Measurements from ENCODE around the gene TMC1. TPM values are rescaled to one million over a fixed set of nuclear protein-coding genes. Genes with fewer than 3 reads are reported as not detected.
A peak's percentile ranks its signal among the peaks of the same experiment; 100 is the strongest.

Gene TMC1
- total and polyA plus RNA-seq, 2 of the 8 experiments (the other 6 are each of a cell fraction or from before 2014, with no cell fraction given) = 0.95 to 0.98 TPM

GRCh38 chr9:72726947-72727346 is 205.5 kb downstream of the TMC1 start:
- Histone ChIP-seq H4K91ac (replicated peaks; ENCODE audit: insufficient read length, low read length) (peak overlapping the region; percentile 86), H3K23me2 (ENCODE audit: low read depth, low read length) (no peaks in the 10 kb centered on the region), H3K4me1 (replicated peaks in 1 of 4; ENCODE audit: control insufficient read depth in 3 of 4, insufficient read depth in 4 of 4, low read length in 3 of 4) (peaks cover 0 to 17% (median 8%) of the 10 kb centered on the region in 4 experiments; a peak in 4 of 7 replicates), H3K56ac (replicated peaks; ENCODE audit: insufficient read length, low read depth, low read length) (no peak overlapping the region), H4K20me1 (replicated peaks in 1 of 2; ENCODE audit: control insufficient read depth in 1 of 2, insufficient read depth in 2 of 2, low read length in 2 of 2) (no peaks in the 10 kb centered on the region), H4K5ac (ENCODE audit: insufficient read length, low read depth, low read length) (peak overlapping the region; percentile 85), H3K27me3 (replicated peaks in 1 of 4; ENCODE audit: control insufficient read depth in 3 of 4, extremely low read depth in 1 of 4, insufficient read depth in 3 of 4, low read length in 3 of 4) (no peaks in the 10 kb centered on the region), H4K8ac (ENCODE audit: extremely low read depth, insufficient read depth, low read length) (no peak overlapping the region), H2BK15ac (ENCODE audit: low read length) (no peak overlapping the region), H3K4ac (replicated peaks; ENCODE audit: insufficient read length, low read depth, low read length) (no peak overlapping the region), H3K18ac (ENCODE audit: extremely low read depth, low read length) (peak overlapping the region; percentile 61; the same call in 1 of the 2 replicates), H3K9ac (replicated peaks in 1 of 4; ENCODE audit: extremely low read depth in 1 of 4, low read depth in 3 of 4, low read length in 3 of 4) (no peak overlapping the region), H3K36me3 (ENCODE audit: control insufficient read depth in 2 of 4, insufficient read depth in 4 of 4, low read length in 3 of 4) (peaks cover 0 to 20% (median 6%) of the 10 kb centered on the region in 4 experiments; a peak in 3 of 8 replicates), H2BK12ac (ENCODE audit: low read depth, low read length) (no peak overlapping the region), H3K23ac (ENCODE audit: insufficient read length) (no peak overlapping the region), H3K27ac (ENCODE audit: low read depth, low read length) (no peak overlapping the region), H3K79me1 (ENCODE audit: low read depth, low read length) (no peaks in the 10 kb centered on the region), H2BK20ac (ENCODE audit: low read length) (peak overlapping the region; percentile 8; the same call in 1 of the 2 replicates), H3K14ac (ENCODE audit: insufficient read length) (no peak overlapping the region), H2AK5ac (ENCODE audit: low read depth, low read length) (no peak overlapping the region), H3K9me3 (ENCODE audit: insufficient read depth in 2 of 2, low read depth in 1 of 2, low read length in 1 of 2) (peaks cover 11 to 19% of the 10 kb centered on the region in 2 experiments), H3K4me3 (ENCODE audit: extremely low read depth in 1 of 4, insufficient read depth in 2 of 4, low read depth in 3 of 4, low read length in 4 of 4) (peak overlapping the region in 1 of 4 experiments; percentile 5; a peak in 1 of 8 replicates), H2BK120ac (replicated peaks; ENCODE audit: low read depth, low read length) (peak overlapping the region; percentile 89), H2AFZ (ENCODE audit: low read length) (no peak overlapping the region), H3K4me2 (ENCODE audit: insufficient read depth in 1 of 2, low read depth in 2 of 2, low read length in 2 of 2) (peak overlapping the region; percentile 35; a peak in 3 of 4 replicates), H2BK5ac (ENCODE audit: low read depth, low read length) (peak overlapping the region; percentile 64; the same call in 1 of the 2 replicates), H3K79me2 (ENCODE audit: control insufficient read depth in 1 of 2, insufficient read depth in 2 of 2, low read length in 2 of 2) (no peaks in the 10 kb centered on the region)
- DNase-seq (ENCODE audit: low read depth in 1 of 2, low spot score in 2 of 2) = no peak
- FAIRE-seq = no peak
- CTCF ChIA-PET (ENCODE audit: partially characterized antibody) = interaction anchor here (0.6 to 1.4 kb wide), 5 partner anchors 8 to 194 kb away, joined by 3 to 4 read pairs (median 3); no protein-coding TSS in a partner anchor
- 7% methylated on average over 2 of the region's 2 CpGs; no CpG with 5 or more reads in 1 of the 2 experiments for WGBS, 2 experiments (ENCODE audit: extremely low coverage in 1 of 2, insufficient coverage in 1 of 2, insufficient read length in 1 of 2, insufficient replicate concordance in 2 of 2, low coverage in 1 of 2, low lambda C conversion rate in 2 of 2, missing lambda C conversion rate in 1 of 2)
- TF ChIP-seq TEAD4 (IDR thresholded peaks at IDR 0.05; ENCODE audit: low read depth, low read length) (0 out of 2 replicates have a peak, but pooled peaks have one; percentile 76), POU5F1 (IDR thresholded peaks at IDR 0.05; ENCODE audit: low read depth, low read length) (no peak)
- POLR2A ChIA-PET (ENCODE audit: partially characterized antibody) = interaction anchor here (1.7 kb wide), 1 partner anchor 9 kb away, joined by 5 read pairs; no protein-coding TSS in a partner anchor

All from H1 (cell line).